ENCODE data around the gene CEP78.

DNA sequence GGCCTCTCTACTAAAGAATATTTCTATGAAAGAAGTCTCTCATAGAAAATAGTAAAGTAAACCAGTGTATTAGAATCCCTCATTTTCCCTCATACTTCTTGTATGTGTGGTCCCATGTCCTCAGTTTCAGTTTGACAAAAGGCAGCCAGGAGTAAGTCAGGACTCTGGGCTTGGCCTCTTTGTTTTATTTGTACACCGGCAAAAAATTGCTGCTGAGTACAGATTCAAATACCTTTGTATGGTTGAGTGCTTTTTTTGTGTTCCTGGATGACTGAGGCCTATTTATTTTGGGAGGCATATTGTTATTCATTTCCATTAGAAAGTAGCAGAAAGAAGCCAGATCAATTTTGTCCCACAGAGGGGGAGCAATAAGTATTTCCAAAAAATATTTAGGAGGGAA is 47.3 kb upstream of the CEP78 start:
- TF ChIP-seq, protein P1, sequence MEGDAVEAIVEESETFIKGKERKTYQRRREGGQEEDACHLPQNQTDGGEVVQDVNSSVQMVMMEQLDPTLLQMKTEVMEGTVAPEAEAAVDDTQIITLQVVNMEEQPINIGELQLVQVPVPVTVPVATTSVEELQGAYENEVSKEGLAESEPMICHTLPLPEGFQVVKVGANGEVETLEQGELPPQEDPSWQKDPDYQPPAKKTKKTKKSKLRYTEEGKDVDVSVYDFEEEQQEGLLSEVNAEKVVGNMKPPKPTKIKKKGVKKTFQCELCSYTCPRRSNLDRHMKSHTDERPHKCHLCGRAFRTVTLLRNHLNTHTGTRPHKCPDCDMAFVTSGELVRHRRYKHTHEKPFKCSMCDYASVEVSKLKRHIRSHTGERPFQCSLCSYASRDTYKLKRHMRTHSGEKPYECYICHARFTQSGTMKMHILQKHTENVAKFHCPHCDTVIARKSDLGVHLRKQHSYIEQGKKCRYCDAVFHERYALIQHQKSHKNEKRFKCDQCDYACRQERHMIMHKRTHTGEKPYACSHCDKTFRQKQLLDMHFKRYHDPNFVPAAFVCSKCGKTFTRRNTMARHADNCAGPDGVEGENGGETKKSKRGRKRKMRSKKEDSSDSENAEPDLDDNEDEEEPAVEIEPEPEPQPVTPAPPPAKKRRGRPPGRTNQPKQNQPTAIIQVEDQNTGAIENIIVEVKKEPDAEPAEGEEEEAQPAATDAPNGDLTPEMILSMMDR (conservative IDR thresholded peaks at IDR 0.05; ENCODE audit: low read length), result no peak
- TF ChIP-seq EZH2phosphoT487 (IDR thresholded peaks at IDR 0.05; ENCODE audit: borderline replicate concordance), result no peak

Data from Loucy (cell line).